ENCODE data around the gene CAPN7.

The CAPN7 gene

DNA sequence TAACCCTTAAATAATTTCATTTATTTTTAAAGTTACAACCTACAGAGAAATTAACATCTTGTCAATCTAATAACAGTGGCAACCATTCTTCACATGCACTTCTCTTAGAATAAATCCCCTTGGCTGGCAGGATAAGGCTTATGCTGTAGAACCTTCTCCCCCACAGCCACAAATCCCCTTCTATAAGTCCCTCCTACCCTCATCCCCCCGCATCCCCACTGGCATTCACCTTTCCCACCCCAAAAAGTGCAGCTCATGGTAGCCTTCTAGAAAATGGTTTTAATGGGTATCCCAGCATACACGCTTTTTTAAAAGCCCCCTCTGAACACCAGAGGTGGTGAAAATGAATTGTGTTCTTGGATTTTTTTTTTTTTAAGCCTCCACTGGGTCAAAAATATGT lies 49.2 kb downstream of the CAPN7 start:
- no peak for DNase-seq

DNA sequence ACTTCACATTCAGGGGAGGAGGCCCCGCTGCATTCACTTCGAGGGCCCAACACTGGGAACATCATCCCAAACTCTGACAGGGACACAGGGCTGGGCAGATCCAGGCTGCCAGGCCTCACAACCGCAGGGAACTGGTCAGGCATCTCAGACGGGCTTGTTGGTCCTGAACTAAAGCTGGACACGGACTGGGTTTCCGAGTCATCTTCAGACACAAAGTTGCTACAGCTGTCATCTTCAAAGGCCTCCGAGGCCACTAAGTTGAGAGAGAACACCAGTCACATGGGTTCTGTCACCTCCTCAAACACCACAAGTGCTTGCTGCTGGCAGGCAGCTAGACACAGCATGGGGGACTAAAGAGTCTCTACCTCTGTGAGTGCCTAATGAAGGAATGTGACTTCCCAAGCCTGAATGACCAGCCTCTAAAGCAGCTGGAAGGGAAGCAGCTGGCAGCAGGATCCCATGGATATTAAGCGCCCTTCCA lies 50.9 kb downstream of the CAPN7 start:
- peak in 1 of 2 experiments; percentile 2 for DNase-seq

DNA sequence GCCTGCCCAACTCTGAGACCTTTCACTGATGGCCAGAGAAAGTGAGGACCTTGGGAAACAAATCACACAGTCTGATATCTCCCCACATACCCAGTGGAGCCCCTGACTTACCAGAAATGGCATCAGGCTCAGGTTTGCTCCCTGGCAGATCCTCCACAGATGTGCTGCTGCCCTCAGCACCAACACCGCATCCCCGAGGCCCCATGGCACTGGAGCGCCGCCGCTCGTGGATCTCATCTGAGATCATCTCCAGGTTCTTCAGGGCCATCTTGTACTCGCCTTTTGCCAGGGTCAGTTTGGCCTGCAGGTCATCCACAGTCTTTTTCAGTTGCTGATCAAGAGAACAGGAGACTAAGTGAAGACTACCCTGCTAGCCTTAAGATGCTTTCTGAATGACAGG lies 52.7 kb downstream of the CAPN7 start:
- no peak for DNase-seq

- no peak for DNase-seq
These were observed 54.5 kb downstream of the CAPN7 start for GRCh38 chr3:15260531-15260930.

DNA sequence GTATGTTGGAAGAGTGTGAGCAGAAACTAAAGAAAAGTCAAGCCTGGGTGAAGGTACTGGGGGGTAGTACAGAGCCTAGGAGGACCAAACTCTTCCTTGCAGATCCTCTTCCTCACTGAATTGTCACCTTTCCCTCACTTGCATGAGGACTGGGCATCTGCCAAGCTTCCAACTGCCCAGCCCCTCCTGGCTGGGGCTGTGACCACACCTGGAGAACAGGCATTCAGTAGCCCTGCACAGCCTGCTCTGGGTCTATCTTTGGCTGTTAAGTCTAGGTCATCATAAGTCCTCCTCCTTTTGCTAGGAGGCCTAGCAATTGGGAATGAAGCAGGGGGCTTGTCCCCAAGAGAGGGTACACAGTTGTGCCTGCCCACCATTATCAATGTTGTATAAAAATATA lies 55.2 kb downstream of the CAPN7 start:
- DNase-seq = no peak

GRCh38 chr3:15262021-15262420 lies 56.0 kb downstream of the CAPN7 start:
- DNase-seq = peak in 1 of 2 experiments; percentile 3

GRCh38 chr3:15263120-15263519 lies 57.1 kb downstream of the CAPN7 start:
- DNase-seq = peak in 1 of 2 experiments; percentile 3

DNA sequence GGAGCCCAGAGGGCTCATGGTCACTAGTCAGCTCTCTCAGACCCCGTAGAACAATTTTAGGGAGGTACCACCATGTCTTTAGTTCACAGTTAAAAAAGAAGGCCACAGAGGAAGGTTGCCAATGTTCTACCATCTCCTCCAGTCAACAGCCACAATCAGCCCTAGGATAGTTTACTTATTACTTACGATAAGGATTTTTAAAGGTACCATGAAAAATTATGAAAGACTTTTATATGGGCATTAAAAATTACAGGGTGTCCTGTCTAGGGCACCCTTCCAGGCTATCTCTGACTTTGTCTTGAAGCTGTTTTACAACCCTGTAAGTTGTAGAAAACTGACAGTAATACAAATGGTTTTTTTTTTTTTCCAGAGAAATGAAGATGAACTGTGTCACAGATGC lies 57.9 kb downstream of the CAPN7 start:
- no peak for DNase-seq

GRCh38 chr3:15264486-15264885 lies 58.4 kb downstream of the CAPN7 start:
- no peak for DNase-seq

GRCh38 chr3:15265655-15266509 lies 59.8 kb downstream of the CAPN7 start:
- peak in 1 of 2 experiments; percentile 1 for DNase-seq

DNA sequence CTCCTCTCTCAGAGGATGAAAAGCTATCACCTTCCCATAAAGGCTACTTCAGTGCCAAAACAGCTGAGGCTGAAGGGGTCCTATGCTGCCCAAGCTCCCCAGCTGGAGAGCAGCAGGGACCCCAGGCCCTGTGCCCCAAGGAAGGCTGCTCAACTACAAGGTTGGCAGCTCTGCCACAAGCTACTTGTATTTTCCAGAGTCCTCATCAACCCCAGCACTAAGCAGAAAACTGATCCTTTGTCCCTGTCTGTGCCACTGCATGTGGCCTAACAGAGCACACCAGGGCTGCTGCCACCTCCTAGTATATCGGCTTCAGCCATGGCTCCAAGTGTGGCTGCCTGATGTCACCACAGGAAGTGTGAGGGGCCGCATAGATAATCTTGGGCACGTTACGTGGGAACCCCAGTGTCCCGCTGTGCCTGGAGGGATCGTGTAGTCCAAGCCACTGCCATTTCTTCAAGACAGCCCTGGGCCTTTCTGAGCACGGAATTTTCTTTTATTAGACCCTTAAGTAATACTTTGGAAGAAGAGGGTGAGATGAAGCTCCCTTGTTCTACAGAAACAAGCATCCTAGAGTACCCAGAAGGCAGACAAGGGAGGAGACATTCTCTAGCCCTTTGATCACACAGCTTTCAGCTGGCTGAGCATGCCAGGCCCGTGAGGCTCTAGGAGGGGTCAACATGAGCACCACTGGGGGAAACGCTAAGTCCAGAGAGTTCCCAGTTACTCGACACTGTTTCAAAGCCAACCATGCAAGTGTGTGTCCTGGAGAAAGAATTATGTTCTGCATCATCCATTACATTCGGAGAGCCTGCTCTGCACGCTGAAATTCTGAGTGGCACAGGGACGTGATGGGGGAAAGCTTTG lies 60.7 kb downstream of the CAPN7 start:
- peak in 1 of 2 experiments; percentile 2 for DNase-seq

DNA sequence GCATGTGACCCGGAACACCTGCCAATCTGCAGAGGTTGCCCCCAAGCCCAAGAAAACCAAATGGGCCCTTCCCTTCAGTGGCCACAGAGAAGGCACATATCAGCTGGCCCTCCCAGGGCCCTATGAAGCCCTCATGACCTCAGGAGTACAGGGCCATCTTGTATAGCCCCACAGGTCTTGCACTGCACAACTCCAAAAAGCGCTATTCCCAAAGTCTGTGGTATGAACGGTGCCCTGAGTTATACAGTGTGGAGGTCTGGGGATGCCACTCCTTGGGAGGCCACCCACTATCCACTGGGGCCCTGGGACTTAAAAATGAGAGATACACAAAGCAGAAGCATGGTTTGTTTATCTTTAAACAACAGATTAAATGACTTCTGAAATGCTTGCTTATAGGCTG lies 61.5 kb downstream of the CAPN7 start:
- no peak for DNase-seq

GRCh38 chr3:15268033-15268631 lies 62.1 kb downstream of the CAPN7 start:
- peak; percentile 87 to 89 for DNase-seq

- peak; percentile 85 to 88 for DNase-seq
These were observed 63.3 kb downstream of the CAPN7 start for GRCh38 chr3:15269091-15269989.

DNA sequence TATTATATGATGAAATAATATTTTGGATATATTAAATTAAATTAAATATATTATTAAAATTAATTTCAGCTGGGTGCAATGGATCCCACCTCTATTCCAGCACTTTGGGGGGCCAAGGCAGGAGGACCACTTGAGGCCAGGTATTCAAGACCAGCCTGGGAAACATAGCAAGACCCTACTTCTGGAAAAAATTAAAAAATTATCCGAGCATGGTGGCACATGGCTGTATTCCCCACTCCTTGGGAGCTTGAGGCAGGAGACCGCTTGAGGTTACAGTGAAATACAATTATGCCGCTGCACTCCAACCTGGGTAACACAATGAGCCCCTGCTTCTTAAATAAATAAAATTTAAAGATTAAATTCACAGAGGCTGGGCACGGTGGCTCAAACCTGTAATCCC lies 65.0 kb downstream of the CAPN7 start:
- DNase-seq = no peak

GRCh38 chr3:15271785-15272381 lies 65.8 kb downstream of the CAPN7 start:
- peak; percentile 67 to 74 for DNase-seq

GRCh38 chr3:15272426-15273196 lies 66.6 kb downstream of the CAPN7 start:
- DNase-seq = no peak

DNA sequence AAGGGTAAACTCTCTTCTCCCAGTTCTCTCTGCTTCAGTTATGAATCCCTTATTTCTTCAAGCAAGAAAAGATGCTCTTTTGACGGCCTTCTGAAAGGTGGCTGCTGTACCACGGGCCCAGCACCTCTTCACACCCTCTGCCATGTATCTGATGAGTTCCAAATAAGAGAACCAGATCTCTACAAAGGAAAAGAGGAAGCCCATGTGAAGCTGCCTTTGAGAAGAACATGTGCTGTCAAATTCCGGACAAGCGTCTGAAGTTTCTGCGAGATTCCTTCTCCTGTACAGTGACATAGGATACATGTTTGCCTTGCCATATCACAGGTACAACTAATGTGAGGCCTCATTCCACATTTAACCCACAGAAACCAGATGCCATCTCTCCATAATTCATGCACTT lies 67.2 kb downstream of the CAPN7 start:
- DNase-seq = no peak

- DNase-seq = no peak
These were observed 70.1 kb downstream of the CAPN7 start for GRCh38 chr3:15276028-15276724.

DNA sequence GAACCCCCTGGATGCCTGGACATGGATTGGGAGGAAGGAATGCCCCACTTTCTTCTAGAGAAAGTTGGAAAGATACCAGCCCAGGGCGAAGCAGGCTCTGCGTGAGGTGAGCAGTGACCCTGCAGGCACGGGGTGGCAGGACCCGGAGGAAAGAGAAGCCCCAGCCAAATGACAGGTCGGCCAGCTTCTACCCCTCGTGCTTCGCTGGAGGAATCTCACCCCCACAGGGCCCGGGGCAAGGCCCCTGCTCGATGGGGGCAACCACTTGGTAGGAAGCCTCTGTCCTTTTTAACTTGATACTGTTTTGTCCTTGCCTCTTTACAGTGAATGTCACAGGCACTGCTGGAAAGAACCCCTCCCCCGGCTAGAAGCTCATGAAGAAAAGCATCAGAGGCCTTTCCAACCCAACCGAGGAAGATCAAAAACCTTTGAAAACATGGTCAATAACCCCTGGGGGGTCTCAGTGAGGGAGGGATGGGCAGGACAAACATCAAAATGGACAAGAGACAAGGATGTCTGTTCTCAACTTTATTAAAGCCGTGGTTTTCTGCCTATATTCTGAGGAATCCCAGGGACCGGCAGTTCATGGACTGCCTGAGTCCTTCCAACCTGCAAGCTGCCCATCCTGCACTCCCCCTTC lies 71.9 kb downstream of the CAPN7 start:
- DNase-seq = no peak
